ENCODE data around the gene POU6F2.

DNA sequence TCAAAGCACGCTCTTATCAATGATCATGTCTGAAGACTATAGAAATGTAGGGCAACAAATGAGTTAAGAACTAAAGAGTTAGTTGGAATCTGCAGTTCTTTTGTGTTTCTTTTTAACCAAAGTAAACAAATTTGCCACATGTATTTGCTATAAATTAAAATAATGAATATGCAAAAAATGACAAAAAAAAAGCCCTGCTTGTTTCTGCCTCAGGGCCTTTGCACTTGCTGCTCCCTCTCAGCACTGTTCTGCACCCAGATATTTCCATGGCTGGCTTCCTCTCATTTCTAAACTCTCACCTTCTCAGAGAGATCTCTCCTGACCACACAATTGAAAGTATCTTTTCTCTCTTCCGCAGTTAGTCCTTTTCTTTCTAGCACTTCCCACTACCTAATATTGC lies 406.7 kb downstream of the POU6F2 start:
- TF ChIP-seq, protein P1, sequence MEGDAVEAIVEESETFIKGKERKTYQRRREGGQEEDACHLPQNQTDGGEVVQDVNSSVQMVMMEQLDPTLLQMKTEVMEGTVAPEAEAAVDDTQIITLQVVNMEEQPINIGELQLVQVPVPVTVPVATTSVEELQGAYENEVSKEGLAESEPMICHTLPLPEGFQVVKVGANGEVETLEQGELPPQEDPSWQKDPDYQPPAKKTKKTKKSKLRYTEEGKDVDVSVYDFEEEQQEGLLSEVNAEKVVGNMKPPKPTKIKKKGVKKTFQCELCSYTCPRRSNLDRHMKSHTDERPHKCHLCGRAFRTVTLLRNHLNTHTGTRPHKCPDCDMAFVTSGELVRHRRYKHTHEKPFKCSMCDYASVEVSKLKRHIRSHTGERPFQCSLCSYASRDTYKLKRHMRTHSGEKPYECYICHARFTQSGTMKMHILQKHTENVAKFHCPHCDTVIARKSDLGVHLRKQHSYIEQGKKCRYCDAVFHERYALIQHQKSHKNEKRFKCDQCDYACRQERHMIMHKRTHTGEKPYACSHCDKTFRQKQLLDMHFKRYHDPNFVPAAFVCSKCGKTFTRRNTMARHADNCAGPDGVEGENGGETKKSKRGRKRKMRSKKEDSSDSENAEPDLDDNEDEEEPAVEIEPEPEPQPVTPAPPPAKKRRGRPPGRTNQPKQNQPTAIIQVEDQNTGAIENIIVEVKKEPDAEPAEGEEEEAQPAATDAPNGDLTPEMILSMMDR (conservative IDR thresholded peaks at IDR 0.05; ENCODE audit: low read depth, low read length), result no peak
- no peak for TF ChIP-seq EZH2 (IDR thresholded peaks at IDR 0.05; ENCODE audit: low read length, unreplicated experiment)

Data from PC-3 (cell line).